Adrenal gland (tissue), 12 donors: ENCODE measurements around the gene DOCK3. TPM values are rescaled to one million over a fixed set of nuclear protein-coding genes. Genes with fewer than 3 reads are reported as not detected.

Experiments used
- DNase-seq, 7 donors: peaks; one replicate each; pipeline ENCODE4 v3.0.0-alpha.2; 2019 to 2020
- H3K27ac ChIP-seq, 5 donors: fragments of 200-600 bp; sonication (generic) in 4 of 5; 1 replicate in 3 of 5; 2 replicates in 2 of 5; pipeline versions ENCODE4 v1.5.1 to v1.8.0; 2016 to 2020; ENCODE audit warnings: mild to moderate bottlenecking in 1 of 5
- H3K27me3 ChIP-seq: fragments of 200-600 bp; 2 replicates; pipeline ENCODE4 v1.8.0; 2021
- H3K36me3 ChIP-seq, 2 donors: fragments of 200-600 bp; replicated peaks in 1 of 2; 1 replicate in 1 of 2; 2 replicates in 1 of 2; pipeline versions ENCODE4 v1.5.1 to v1.8.0; 2018 to 2022
- H3K4me1 ChIP-seq, 2 donors: fragments of 200-600 bp; replicated peaks in 1 of 2; 1 replicate in 1 of 2; 2 replicates in 1 of 2; pipeline versions ENCODE4 v1.5.1 to v1.8.0; 2018 to 2021
- H3K4me3 ChIP-seq, 4 donors: fragments of 200-600 bp; sonication (generic) in 3 of 4; one replicate each; pipeline ENCODE4 v1.5.1; 2016 to 2018
- H3K9me3 ChIP-seq, 3 donors: fragments of 200-600 bp; sonication (generic) in 1 of 3; replicated peaks in 1 of 3; 1 replicate in 2 of 3; 2 replicates in 1 of 3; pipeline versions ENCODE4 v1.5.1 to v1.8.0; 2016 to 2021
- POLR2A ChIP-seq, 2 donors: fragments of 450-650 bp; IDR thresholded peaks; one replicate each; pipeline ENCODE4 v1.6.1; 2017; ENCODE audit warnings: antibody characterized with exemption in 2 of 2, mild to moderate bottlenecking in 2 of 2, moderate library complexity in 1 of 2
- WGBS, 4 donors: extraction: QIAGEN DNeasy Blood & Tissue Kit in 2 of 4; methylation state at CpG; one replicate each; pipeline versions ENCODE4 v1.1.5 to v1.1.7; 2013 to 2017; 5-methylcytosine and 5-hydroxymethylcytosine counted together
- intact Hi-C, 2 donors: fragments of 100-400 bp; cut with DNase I; formaldehyde crosslinking; loops; one replicate each; pipeline versions ENCODE4 v1.14.1 to v1.15.0; 2022 to 2023
- polyA plus RNA-seq, 3 donors: library from polyadenylated mRNA; stranded (reverse); fragments of 200-250 nt in 2 of 3; fragments of 350-450 nt in 1 of 3; fragmentation: Illumina TruSeq in 1 of 3; extraction: RNeasy Lipid Tissue Mini Kit (QIAGEN cat#74804) in 1 of 3; gene quantifications; one replicate each; pipeline ENCODE4 v1.2.3, GENCODE V29; 2013 to 2014
- total RNA-seq, 9 donors: library from RNA; depleted of rRNA in 4 of 9; stranded (reverse); fragments of >200 nt in 4 of 9; fragments of 120-200 nt in 1 of 9; fragmentation: NEBNext Ultra II Directional in 1 of 9; extraction: Animal tissue kit (Norgen Biotek cat#: 25700) in 1 of 9; gene quantifications; one replicate each; pipeline versions ENCODE4 v1.1.0 to v1.2.4, GENCODE V29; 2013 to 2023
- TF ChIP-seq, protein P1 (sequence below), 6 experiments: fragments of 450-650 bp in 4 of 6; fragments of 200-600 bp in 2 of 6; sonication (generic) in 1 of 6; IDR thresholded peaks; 1 replicate in 5 of 6; 2 replicates in 1 of 6; pipeline versions ENCODE4 v1.5.1 to v1.8.0; 2016 to 2021; ENCODE audit warnings: antibody characterized with exemption in 6 of 6, mild to moderate bottlenecking in 2 of 6, moderate library complexity in 1 of 6
- donor health status: healthy with polysubstance abuse.
- donor health status: Bipolar disorder and iron deficiency.
- donor health status: DM: yes; HTN: yes; CAD: no.
- donor health status: DM: no; HTN: no; CAD: no.
- donor health status: DM: no; HTN: no; CAD: no.
- donor health status: DM: yes; HTN: yes; CAD: no.

DOCK3 gene
- total and polyA plus RNA-seq, 12 donors, result 0.72 to 8.6 (median 2.9) TPM

DNA sequence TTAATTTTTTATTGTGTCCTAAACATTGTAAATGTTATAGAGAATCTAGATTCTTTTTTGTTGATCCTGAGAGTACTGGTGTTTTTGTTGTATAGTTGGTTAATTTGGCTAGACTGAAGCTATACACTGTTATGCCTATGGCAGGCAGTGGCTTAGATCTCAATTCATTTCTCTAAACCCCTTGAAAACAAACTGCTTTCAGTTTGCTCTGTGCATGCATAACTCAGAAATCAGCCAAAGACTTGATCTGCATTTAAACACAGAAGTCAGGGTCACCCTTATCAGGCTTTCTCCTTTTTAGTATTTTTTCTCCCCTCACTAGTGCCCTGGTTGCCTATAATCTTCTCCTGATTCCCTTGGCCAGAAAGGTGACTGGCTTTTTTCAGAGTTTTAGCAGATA, 360.9 kb downstream of the DOCK3 start:
- Histone ChIP-seq H3K27ac (no peak overlapping the region), H3K4me1 (no peaks in the 10 kb centered on the region), H3K4me3 (no peak overlapping the region), H3K9me3 (no peaks in the 10 kb centered on the region), H3K36me3 (no peaks in the 10 kb centered on the region), H3K27me3 (no peaks in the 10 kb centered on the region)
- DNase-seq, result no peak
- intact Hi-C loops, result no loop called here
- TF ChIP-seq POLR2A (IDR thresholded peaks at IDR 0.05), result no peak
- TF ChIP-seq, protein P1, sequence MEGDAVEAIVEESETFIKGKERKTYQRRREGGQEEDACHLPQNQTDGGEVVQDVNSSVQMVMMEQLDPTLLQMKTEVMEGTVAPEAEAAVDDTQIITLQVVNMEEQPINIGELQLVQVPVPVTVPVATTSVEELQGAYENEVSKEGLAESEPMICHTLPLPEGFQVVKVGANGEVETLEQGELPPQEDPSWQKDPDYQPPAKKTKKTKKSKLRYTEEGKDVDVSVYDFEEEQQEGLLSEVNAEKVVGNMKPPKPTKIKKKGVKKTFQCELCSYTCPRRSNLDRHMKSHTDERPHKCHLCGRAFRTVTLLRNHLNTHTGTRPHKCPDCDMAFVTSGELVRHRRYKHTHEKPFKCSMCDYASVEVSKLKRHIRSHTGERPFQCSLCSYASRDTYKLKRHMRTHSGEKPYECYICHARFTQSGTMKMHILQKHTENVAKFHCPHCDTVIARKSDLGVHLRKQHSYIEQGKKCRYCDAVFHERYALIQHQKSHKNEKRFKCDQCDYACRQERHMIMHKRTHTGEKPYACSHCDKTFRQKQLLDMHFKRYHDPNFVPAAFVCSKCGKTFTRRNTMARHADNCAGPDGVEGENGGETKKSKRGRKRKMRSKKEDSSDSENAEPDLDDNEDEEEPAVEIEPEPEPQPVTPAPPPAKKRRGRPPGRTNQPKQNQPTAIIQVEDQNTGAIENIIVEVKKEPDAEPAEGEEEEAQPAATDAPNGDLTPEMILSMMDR (IDR thresholded peaks at IDR 0.05), result no peak

DNA sequence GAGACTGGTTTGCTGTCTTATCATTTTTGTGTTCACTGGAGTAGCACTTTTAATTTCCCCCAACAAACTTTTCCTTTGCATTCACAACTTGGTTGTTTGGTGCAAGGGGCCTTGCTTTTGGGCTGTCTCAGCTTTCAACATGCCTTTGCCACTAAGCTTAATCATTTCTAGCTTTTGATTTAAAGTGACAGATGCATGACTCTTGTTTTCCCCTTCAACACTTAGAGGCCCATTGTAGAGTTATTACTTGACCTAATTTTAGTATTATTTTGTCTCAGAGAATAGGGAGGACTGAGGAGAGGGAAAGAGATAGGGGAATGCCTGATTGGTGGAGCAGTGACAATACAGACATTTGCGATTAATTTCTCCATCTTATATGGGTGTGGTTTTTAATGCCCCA, 370.3 kb downstream of the DOCK3 start:
- H3K36me3 ChIP-seq, result no peaks in the 10 kb centered on the region
- 88 to 97% (median 95%) methylated on average over 1 of the region's 1 CpG for WGBS, 4 donors
- H3K27ac ChIP-seq, result no peak overlapping the region
- no peaks in the 10 kb centered on the region for H3K27me3 ChIP-seq
- TF ChIP-seq, protein P1 (IDR thresholded peaks at IDR 0.05), result no peak
- no peak for TF ChIP-seq POLR2A (IDR thresholded peaks at IDR 0.05)
- intact Hi-C loops, result no loop called here
- H3K9me3 ChIP-seq, result no peaks in the 10 kb centered on the region
- H3K4me3 ChIP-seq, result no peak overlapping the region
- H3K4me1 ChIP-seq, result no peaks in the 10 kb centered on the region
- DNase-seq, result no peak

GRCh38 chr3:51052562-51052961, 377.8 kb downstream of the DOCK3 start:
- Histone ChIP-seq H3K9me3 (no peaks in the 10 kb centered on the region), H3K27ac (no peak overlapping the region), H3K36me3 (no peaks in the 10 kb centered on the region), H3K4me3 (no peak overlapping the region), H3K4me1 (peaks cover 0 to 6% of the 10 kb centered on the region in 2 donors), H3K27me3 (no peaks in the 10 kb centered on the region)
- 73 to 88% (median 82%) methylated on average over 1 of the region's 1 CpG for WGBS, 4 donors
- intact Hi-C loops, result no loop called here
- no peak for DNase-seq
- TF ChIP-seq POLR2A (IDR thresholded peaks at IDR 0.05), result no peak
- TF ChIP-seq, protein P1 (IDR thresholded peaks at IDR 0.05), result no peak

- no peaks in the 10 kb centered on the region for H3K36me3 ChIP-seq
- peak in 1 of 7 donors; percentile 5 for DNase-seq
- H3K27ac ChIP-seq, result no peak overlapping the region
- no peaks in the 10 kb centered on the region for H3K27me3 ChIP-seq
- no peaks in the 10 kb centered on the region for H3K9me3 ChIP-seq
- 11 to 33% (median 25%) methylated on average over 1 of the region's 1 CpG for WGBS, 4 donors
- no peak overlapping the region for H3K4me3 ChIP-seq
- TF ChIP-seq POLR2A (IDR thresholded peaks at IDR 0.05), result no peak
- TF ChIP-seq, protein P1 (IDR thresholded peaks at IDR 0.05), result no peak
- intact Hi-C loops, result no loop called here
- H3K4me1 ChIP-seq, result peaks cover 0 to 6% of the 10 kb centered on the region in 2 donors
Measured at GRCh38 chr3:51057121-51057520, 382.4 kb downstream of the DOCK3 start.
